WTC11 (cell line): ENCODE results near the gene FAM53C. TPM values are rescaled to one million over a fixed set of nuclear protein-coding genes. Genes with fewer than 3 reads are reported as not detected.

Experiments used
- ATAC-seq: fragments of 200-7000 bp; cut with Tn5 transposase; 2 replicates; pipeline ENCODE4 v1.10.0; 2021; ENCODE audit warnings: mild to moderate bottlenecking, moderate library complexity
- CTCF ChIA-PET: fragments of 300-600 bp; sonication (Branson Sonifier 250); formaldehyde crosslinking; loops from one replicate; lab custom pipeline; 2021; ENCODE audit warnings: antibody characterized with exemption; lab: Charles Lee
- POLR2A ChIA-PET: fragments of 350-600 bp; sonication (Branson Sonifier 250); formaldehyde crosslinking; loops from one replicate; lab custom pipeline; 2021; ENCODE audit warnings: antibody characterized with exemption; lab: Charles Lee
- DNase-seq: peaks from one replicate; pipeline ENCODE4 v3.0.0; 2021; ENCODE audit warnings: low spot score
- H3K27ac Mint-ChIP-seq: 2 replicates; pipeline ENCODE4 v1.8.0; 2021; ENCODE audit warnings: mixed read lengths
- H3K27me3 Mint-ChIP-seq: 2 replicates; pipeline ENCODE4 v1.8.0; 2021; ENCODE audit warnings: low read depth, mild to moderate bottlenecking, moderate library complexity, mixed read lengths
- H3K36me3 Mint-ChIP-seq: 2 replicates; pipeline ENCODE4 v1.8.0; 2021; ENCODE audit warnings: mixed read lengths
- H3K4me1 Mint-ChIP-seq: 2 replicates; pipeline ENCODE4 v1.8.0; 2022; ENCODE audit warnings: mixed read lengths
- H3K4me3 Mint-ChIP-seq: 2 replicates; pipeline ENCODE4 v1.8.0; 2021; ENCODE audit warnings: mild to moderate bottlenecking, moderate library complexity, mixed read lengths
- H3K9me3 Mint-ChIP-seq: 2 replicates; pipeline ENCODE4 v1.8.0; 2021; ENCODE audit warnings: mixed read lengths
- CBFB ChIP-seq: sonication (generic); formaldehyde crosslinking; IDR thresholded peaks from 2 replicates; pipeline ENCODE4 v1.8.1; 2022; ENCODE audit warnings: mild to moderate bottlenecking, low read depth, missing genetic modification reagents
- E2F1 ChIP-seq: sonication (generic); formaldehyde crosslinking; IDR thresholded peaks from 2 replicates; pipeline ENCODE4 v1.8.0; 2022; ENCODE audit warnings: mild to moderate bottlenecking, missing genetic modification reagents
- ELF4 ChIP-seq: sonication (generic); formaldehyde crosslinking; IDR thresholded peaks from 2 replicates; pipeline ENCODE4 v1.8.1; 2022; ENCODE audit warnings: low read depth, mild to moderate bottlenecking, moderate library complexity, missing genetic modification reagents
- KAT7 ChIP-seq: sonication (generic); formaldehyde crosslinking; IDR thresholded peaks from 2 replicates; pipeline ENCODE4 v1.8.1; 2023; ENCODE audit warnings: missing genetic modification reagents, mild to moderate bottlenecking, borderline replicate concordance
- NR2C2 ChIP-seq: sonication (generic); formaldehyde crosslinking; IDR thresholded peaks from 2 replicates; pipeline ENCODE4 v1.8.0; 2022; ENCODE audit warnings: mild to moderate bottlenecking, missing genetic modification reagents
- RELA ChIP-seq: sonication (generic); formaldehyde crosslinking; IDR thresholded peaks from 2 replicates; pipeline ENCODE4 v1.8.1; 2022; ENCODE audit warnings: missing genetic modification reagents, mild to moderate bottlenecking, borderline replicate concordance
- RORB ChIP-seq: fragments of 250-450 bp; sonication (Bioruptor Pico); IDR thresholded peaks from 2 replicates; pipeline ENCODE4 v1.9.0; 2021; ENCODE audit warnings: mild to moderate bottlenecking
- TCF7 ChIP-seq: sonication (generic); formaldehyde crosslinking; IDR thresholded peaks from 2 replicates; pipeline ENCODE4 v1.8.0; 2022; ENCODE audit warnings: mild to moderate bottlenecking, low read depth, missing genetic modification reagents, moderate library complexity
- TEAD1 ChIP-seq: sonication (generic); formaldehyde crosslinking; IDR thresholded peaks from 2 replicates; pipeline ENCODE4 v1.8.0; 2022; ENCODE audit warnings: mild to moderate bottlenecking, missing genetic modification reagents
- TP53 ChIP-seq: sonication (generic); formaldehyde crosslinking; IDR thresholded peaks from 2 replicates; pipeline ENCODE4 v1.8.1; 2023; ENCODE audit warnings: mild to moderate bottlenecking, missing genetic modification reagents
- ZNF281 ChIP-seq: sonication (generic); formaldehyde crosslinking; IDR thresholded peaks from 2 replicates; pipeline ENCODE4 v1.8.0; 2023; ENCODE audit warnings: mild to moderate bottlenecking, missing genetic modification reagents
- ZNF416 ChIP-seq: fragments of 250-450 bp; sonication (Bioruptor Pico); IDR thresholded peaks from 2 replicates; pipeline ENCODE4 v1.9.0; 2021; ENCODE audit warnings: mild to moderate bottlenecking, inconsistent platforms
- ZNF425 ChIP-seq: fragments of 250-450 bp; sonication (Bioruptor Pico); conservative IDR thresholded peaks from 2 replicates; pipeline ENCODE4 v1.9.0; 2021; ENCODE audit warnings: mild to moderate bottlenecking
- ZNF671 ChIP-seq: fragments of 250-450 bp; sonication (Bioruptor Pico); IDR thresholded peaks from 2 replicates; pipeline ENCODE4 v1.8.0; 2021; ENCODE audit warnings: mild to moderate bottlenecking
- total RNA-seq: library from RNA; stranded (reverse); gene quantifications from 3 replicates; pipeline ENCODE4 v1.2.3, GENCODE V29; 2021
- TF ChIP-seq, protein P1 (sequence below): fragments of 250-450 bp; sonication (Bioruptor Pico); IDR thresholded peaks from 2 replicates; pipeline ENCODE4 v1.9.0; 2021; ENCODE audit warnings: mild to moderate bottlenecking
- TF ChIP-seq, protein P2 (sequence below): sonication (generic); formaldehyde crosslinking; IDR thresholded peaks from 2 replicates; pipeline ENCODE4 v1.8.0; 2022; ENCODE audit warnings: mild to moderate bottlenecking, missing genetic modification reagents
- TF ChIP-seq, protein P3 (sequence below): sonication (generic); formaldehyde crosslinking; IDR thresholded peaks from 2 replicates; pipeline ENCODE4 v1.8.0; 2023; ENCODE audit warnings: missing genetic modification reagents, mild to moderate bottlenecking, borderline replicate concordance

The FAM53C gene
- total RNA-seq, 1 experiment from 2014 or later = 51.3 TPM

- no peak overlapping the region for H3K4me3 Mint-ChIP-seq
- no peaks in the 10 kb centered on the region for H3K27me3 Mint-ChIP-seq
- H3K36me3 Mint-ChIP-seq = no peaks in the 10 kb centered on the region; the same call in 1 of the 2 replicates
- DNase-seq (no peak), ATAC-seq (no peak)
- H3K27ac Mint-ChIP-seq = no peak overlapping the region
- ChIA-PET POLR2A (no interaction called here), CTCF (interaction anchor here (7.7 kb wide), 1 partner anchor 11 kb away, joined by 69 read pairs; the partner anchor contains the start of gene KDM3B)
- H3K4me1 Mint-ChIP-seq = peaks cover 11% of the 10 kb centered on the region
- TF ChIP-seq RORB (no peak), KAT7 (CRISPR knock-in tag) (no peak), RELA (CRISPR knock-in tag) (no peak), ZNF416 (CRISPR knock-in tag) (no peak), ELF4 (CRISPR knock-in tag) (no peak), TCF7 (CRISPR knock-in tag) (no peak), NR2C2 (CRISPR knock-in tag) (no peak), CBFB (CRISPR knock-in tag) (no peak), ZNF281 (CRISPR knock-in tag) (no peak), E2F1 (CRISPR knock-in tag) (no peak), ZNF671 (CRISPR knock-in tag) (no peak), ZNF425 (no peak), TP53 (CRISPR knock-in tag) (no peak), TEAD1 (no peak)
- TF ChIP-seq, protein P1, sequence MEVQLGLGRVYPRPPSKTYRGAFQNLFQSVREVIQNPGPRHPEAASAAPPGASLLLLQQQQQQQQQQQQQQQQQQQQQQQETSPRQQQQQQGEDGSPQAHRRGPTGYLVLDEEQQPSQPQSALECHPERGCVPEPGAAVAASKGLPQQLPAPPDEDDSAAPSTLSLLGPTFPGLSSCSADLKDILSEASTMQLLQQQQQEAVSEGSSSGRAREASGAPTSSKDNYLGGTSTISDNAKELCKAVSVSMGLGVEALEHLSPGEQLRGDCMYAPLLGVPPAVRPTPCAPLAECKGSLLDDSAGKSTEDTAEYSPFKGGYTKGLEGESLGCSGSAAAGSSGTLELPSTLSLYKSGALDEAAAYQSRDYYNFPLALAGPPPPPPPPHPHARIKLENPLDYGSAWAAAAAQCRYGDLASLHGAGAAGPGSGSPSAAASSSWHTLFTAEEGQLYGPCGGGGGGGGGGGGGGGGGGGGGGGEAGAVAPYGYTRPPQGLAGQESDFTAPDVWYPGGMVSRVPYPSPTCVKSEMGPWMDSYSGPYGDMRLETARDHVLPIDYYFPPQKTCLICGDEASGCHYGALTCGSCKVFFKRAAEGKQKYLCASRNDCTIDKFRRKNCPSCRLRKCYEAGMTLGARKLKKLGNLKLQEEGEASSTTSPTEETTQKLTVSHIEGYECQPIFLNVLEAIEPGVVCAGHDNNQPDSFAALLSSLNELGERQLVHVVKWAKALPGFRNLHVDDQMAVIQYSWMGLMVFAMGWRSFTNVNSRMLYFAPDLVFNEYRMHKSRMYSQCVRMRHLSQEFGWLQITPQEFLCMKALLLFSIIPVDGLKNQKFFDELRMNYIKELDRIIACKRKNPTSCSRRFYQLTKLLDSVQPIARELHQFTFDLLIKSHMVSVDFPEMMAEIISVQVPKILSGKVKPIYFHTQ = no peak
- TF ChIP-seq, protein P2, sequence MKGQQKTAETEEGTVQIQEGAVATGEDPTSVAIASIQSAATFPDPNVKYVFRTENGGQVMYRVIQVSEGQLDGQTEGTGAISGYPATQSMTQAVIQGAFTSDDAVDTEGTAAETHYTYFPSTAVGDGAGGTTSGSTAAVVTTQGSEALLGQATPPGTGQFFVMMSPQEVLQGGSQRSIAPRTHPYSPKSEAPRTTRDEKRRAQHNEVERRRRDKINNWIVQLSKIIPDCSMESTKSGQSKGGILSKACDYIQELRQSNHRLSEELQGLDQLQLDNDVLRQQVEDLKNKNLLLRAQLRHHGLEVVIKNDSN = no peak
- TF ChIP-seq, protein P3, sequence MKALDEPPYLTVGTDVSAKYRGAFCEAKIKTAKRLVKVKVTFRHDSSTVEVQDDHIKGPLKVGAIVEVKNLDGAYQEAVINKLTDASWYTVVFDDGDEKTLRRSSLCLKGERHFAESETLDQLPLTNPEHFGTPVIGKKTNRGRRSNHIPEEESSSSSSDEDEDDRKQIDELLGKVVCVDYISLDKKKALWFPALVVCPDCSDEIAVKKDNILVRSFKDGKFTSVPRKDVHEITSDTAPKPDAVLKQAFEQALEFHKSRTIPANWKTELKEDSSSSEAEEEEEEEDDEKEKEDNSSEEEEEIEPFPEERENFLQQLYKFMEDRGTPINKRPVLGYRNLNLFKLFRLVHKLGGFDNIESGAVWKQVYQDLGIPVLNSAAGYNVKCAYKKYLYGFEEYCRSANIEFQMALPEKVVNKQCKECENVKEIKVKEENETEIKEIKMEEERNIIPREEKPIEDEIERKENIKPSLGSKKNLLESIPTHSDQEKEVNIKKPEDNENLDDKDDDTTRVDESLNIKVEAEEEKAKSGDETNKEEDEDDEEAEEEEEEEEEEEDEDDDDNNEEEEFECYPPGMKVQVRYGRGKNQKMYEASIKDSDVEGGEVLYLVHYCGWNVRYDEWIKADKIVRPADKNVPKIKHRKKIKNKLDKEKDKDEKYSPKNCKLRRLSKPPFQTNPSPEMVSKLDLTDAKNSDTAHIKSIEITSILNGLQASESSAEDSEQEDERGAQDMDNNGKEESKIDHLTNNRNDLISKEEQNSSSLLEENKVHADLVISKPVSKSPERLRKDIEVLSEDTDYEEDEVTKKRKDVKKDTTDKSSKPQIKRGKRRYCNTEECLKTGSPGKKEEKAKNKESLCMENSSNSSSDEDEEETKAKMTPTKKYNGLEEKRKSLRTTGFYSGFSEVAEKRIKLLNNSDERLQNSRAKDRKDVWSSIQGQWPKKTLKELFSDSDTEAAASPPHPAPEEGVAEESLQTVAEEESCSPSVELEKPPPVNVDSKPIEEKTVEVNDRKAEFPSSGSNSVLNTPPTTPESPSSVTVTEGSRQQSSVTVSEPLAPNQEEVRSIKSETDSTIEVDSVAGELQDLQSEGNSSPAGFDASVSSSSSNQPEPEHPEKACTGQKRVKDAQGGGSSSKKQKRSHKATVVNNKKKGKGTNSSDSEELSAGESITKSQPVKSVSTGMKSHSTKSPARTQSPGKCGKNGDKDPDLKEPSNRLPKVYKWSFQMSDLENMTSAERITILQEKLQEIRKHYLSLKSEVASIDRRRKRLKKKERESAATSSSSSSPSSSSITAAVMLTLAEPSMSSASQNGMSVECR (CRISPR knock-in tag) = no peak
- H3K9me3 Mint-ChIP-seq = no peaks in the 10 kb centered on the region
Measured at GRCh38 chr5:138364576-138364975, 26.5 kb downstream of the FAM53C start.
